ENCODE data around the gene AGTR1.

Gene AGTR1

GRCh38 chr3:148789146-148789545 lies 91.4 kb downstream of the AGTR1 start:
- Histone ChIP-seq H3K4me1 (ENCODE audit: control insufficient read depth, insufficient read depth, low read length, unreplicated experiment) (peaks cover 12% of the 10 kb centered on the region), H3K27ac (ENCODE audit: low read depth, low read length) (no peak overlapping the region), H3K79me2 (ENCODE audit: control insufficient read depth, insufficient read depth, low read length, unreplicated experiment) (no peaks in the 10 kb centered on the region), H3K36me3 (ENCODE audit: insufficient read depth, low read length) (no peaks in the 10 kb centered on the region), H3K4me3 (ENCODE audit: low read depth, low read length) (no peak overlapping the region), H2AFZ (ENCODE audit: low read length, unreplicated experiment) (no peak overlapping the region), H3K27me3 (ENCODE audit: insufficient read depth, low read length) (peaks cover 9% of the 10 kb centered on the region; the same call in 1 of the 2 replicates)

GRCh38 chr3:148789906-148790305 lies 92.2 kb downstream of the AGTR1 start:
- H3K79me2 ChIP-seq (ENCODE audit: control insufficient read depth, insufficient read depth, low read length, unreplicated experiment), result no peaks in the 10 kb centered on the region
- no peaks in the 10 kb centered on the region for H3K36me3 ChIP-seq (ENCODE audit: insufficient read depth, low read length)
- H2AFZ ChIP-seq (ENCODE audit: low read length, unreplicated experiment), result no peak overlapping the region
- H3K27me3 ChIP-seq (ENCODE audit: insufficient read depth, low read length), result peaks cover 9% of the 10 kb centered on the region; the same call in 1 of the 2 replicates
- no peak overlapping the region for H3K27ac ChIP-seq (ENCODE audit: low read depth, low read length)
- no peak overlapping the region for H3K4me3 ChIP-seq (ENCODE audit: low read depth, low read length)
- H3K4me1 ChIP-seq (ENCODE audit: control insufficient read depth, insufficient read depth, low read length, unreplicated experiment), result peaks cover 12% of the 10 kb centered on the region

- H3K79me2 ChIP-seq (ENCODE audit: control insufficient read depth, insufficient read depth, low read length, unreplicated experiment), result no peaks in the 10 kb centered on the region
- no peak overlapping the region for H3K27ac ChIP-seq (ENCODE audit: low read depth, low read length)
- H3K27me3 ChIP-seq (ENCODE audit: insufficient read depth, low read length), result peaks cover 12% of the 10 kb centered on the region; the same call in 1 of the 2 replicates
- H3K36me3 ChIP-seq (ENCODE audit: insufficient read depth, low read length), result no peaks in the 10 kb centered on the region
- no peak overlapping the region for H2AFZ ChIP-seq (ENCODE audit: low read length, unreplicated experiment)
- H3K4me1 ChIP-seq (ENCODE audit: control insufficient read depth, insufficient read depth, low read length, unreplicated experiment), result peaks cover 12% of the 10 kb centered on the region
- H3K4me3 ChIP-seq (ENCODE audit: low read depth, low read length), result no peak overlapping the region
These were observed 92.7 kb downstream of the AGTR1 start for GRCh38 chr3:148790370-148790769.

GRCh38 chr3:148790851-148791735 lies 93.4 kb downstream of the AGTR1 start:
- Histone ChIP-seq H3K36me3 (ENCODE audit: insufficient read depth, low read length) (no peaks in the 10 kb centered on the region), H2AFZ (ENCODE audit: low read length, unreplicated experiment) (no peak overlapping the region), H3K4me3 (ENCODE audit: low read depth, low read length) (no peak overlapping the region)

GRCh38 chr3:148791920-148792319 lies 94.2 kb downstream of the AGTR1 start:
- H3K27ac ChIP-seq (ENCODE audit: low read depth, low read length), result no peak overlapping the region
- no peak overlapping the region for H2AFZ ChIP-seq (ENCODE audit: low read length, unreplicated experiment)
- H3K27me3 ChIP-seq (ENCODE audit: insufficient read depth, low read length), result peaks cover 14% of the 10 kb centered on the region; the same call in 1 of the 2 replicates
- no peak overlapping the region for H3K4me3 ChIP-seq (ENCODE audit: low read depth, low read length)
- H3K4me1 ChIP-seq (ENCODE audit: control insufficient read depth, insufficient read depth, low read length, unreplicated experiment), result peaks cover 12% of the 10 kb centered on the region
- no peaks in the 10 kb centered on the region for H3K79me2 ChIP-seq (ENCODE audit: control insufficient read depth, insufficient read depth, low read length, unreplicated experiment)
- no peaks in the 10 kb centered on the region for H3K36me3 ChIP-seq (ENCODE audit: insufficient read depth, low read length)

More at GRCh38 chr3:148790851-148791735, 93.4 kb downstream of the AGTR1 start:
- H3K27me3 ChIP-seq (ENCODE audit: insufficient read depth, low read length), result peaks cover 14% of the 10 kb centered on the region; the same call in 1 of the 2 replicates
- H3K27ac ChIP-seq (ENCODE audit: low read depth, low read length), result no peak overlapping the region
- H3K4me1 ChIP-seq (ENCODE audit: control insufficient read depth, insufficient read depth, low read length, unreplicated experiment), result peaks cover 12% of the 10 kb centered on the region
- H3K79me2 ChIP-seq (ENCODE audit: control insufficient read depth, insufficient read depth, low read length, unreplicated experiment), result no peaks in the 10 kb centered on the region

- Histone ChIP-seq H3K4me1 (ENCODE audit: control insufficient read depth, insufficient read depth, low read length, unreplicated experiment) (peaks cover 12% of the 10 kb centered on the region), H2AFZ (ENCODE audit: low read length, unreplicated experiment) (no peak overlapping the region), H3K79me2 (ENCODE audit: control insufficient read depth, insufficient read depth, low read length, unreplicated experiment) (no peaks in the 10 kb centered on the region), H3K36me3 (ENCODE audit: insufficient read depth, low read length) (no peaks in the 10 kb centered on the region), H3K27ac (ENCODE audit: low read depth, low read length) (no peak overlapping the region), H3K4me3 (ENCODE audit: low read depth, low read length) (no peak overlapping the region), H3K27me3 (ENCODE audit: insufficient read depth, low read length) (peaks cover 14% of the 10 kb centered on the region; the same call in 1 of the 2 replicates)
These were observed 94.8 kb downstream of the AGTR1 start for GRCh38 chr3:148792516-148792915.

Measured in ACC112 (cell line).